Cardiac fibroblast (primary cell): ENCODE measurements around the gene SFI1.
A peak's percentile ranks its signal among the peaks of the same experiment; 100 is the strongest.

Source experiments
- DNase-seq, 2 donors: peaks; one replicate each; pipeline versions ENCODE4 v3.0.0 to v3.0.0-alpha.2; 2010; ENCODE audit warnings: low read depth in 2 of 2
- H3K4me3 ChIP-seq, 2 donors: replicated peaks in 1 of 2; 1 replicate in 1 of 2; 2 replicates in 1 of 2; pipeline ENCODE4 v1.5.1; 2011; ENCODE audit warnings: low read depth in 2 of 2, low read length in 2 of 2, mild to moderate bottlenecking in 2 of 2, moderate library complexity in 1 of 2
- CTCF ChIP-seq: IDR thresholded peaks from one replicate; pipeline ENCODE4 v1.5.1; 2011; ENCODE audit warnings: low read depth, mild to moderate bottlenecking, low read length, inconsistent platforms

SFI1 gene

GRCh38 chr22:31451709-31452571 is 44.4 kb upstream of the SFI1 start:
- no peak overlapping the region for H3K4me3 ChIP-seq
- peak; percentile 63 for TF ChIP-seq CTCF
- DNase-seq = peak; percentile 66 to 80

GRCh38 chr22:31461699-31462098 is 34.6 kb upstream of the SFI1 start:
- no peak overlapping the region for H3K4me3 ChIP-seq
- no peak for DNase-seq
- TF ChIP-seq CTCF = no peak

DNA sequence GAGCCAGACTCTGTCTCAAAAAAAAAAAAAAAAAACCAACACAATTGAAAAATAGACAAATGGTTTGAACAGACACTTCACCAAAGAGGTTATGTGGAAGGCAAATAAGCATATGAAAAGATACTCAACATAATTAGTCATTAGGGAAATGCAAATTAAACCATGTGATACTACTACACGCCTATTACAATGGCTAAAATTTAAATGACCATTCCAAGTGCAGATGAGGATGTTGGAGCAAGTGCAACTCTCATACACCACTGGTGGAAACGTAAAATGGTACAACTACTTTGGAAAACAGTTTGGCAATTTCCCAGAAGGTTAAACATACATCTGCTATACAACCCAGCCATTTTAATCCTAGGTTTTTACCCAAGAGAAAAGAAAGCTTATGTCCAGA is 31.0 kb upstream of the SFI1 start:
- DNase-seq = no peak
- no peak for TF ChIP-seq CTCF
- H3K4me3 ChIP-seq = no peak overlapping the region

DNA sequence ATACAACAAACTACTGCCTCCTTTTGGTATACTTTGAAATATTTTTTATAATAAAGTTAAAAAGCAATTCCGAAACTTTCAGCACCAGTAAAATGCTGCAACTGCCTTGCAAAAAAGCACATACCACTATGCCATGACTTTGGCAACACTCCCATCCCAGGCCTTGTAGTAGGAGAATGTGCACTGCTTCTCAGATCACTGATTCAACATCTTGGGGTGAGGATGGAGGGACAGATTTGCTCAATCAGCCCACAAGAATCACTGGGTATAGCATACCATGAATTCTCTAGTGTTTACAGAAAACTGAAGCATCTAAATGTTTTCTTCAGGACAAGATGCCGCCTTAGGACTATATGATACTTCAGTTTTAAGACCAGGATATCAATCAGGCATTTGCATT is 21.6 kb upstream of the SFI1 start:
- no peak for TF ChIP-seq CTCF
- H3K4me3 ChIP-seq = no peak overlapping the region
- peak; percentile 79 to 82 for DNase-seq

- no peak overlapping the region for H3K4me3 ChIP-seq
- no peak for DNase-seq
- no peak for TF ChIP-seq CTCF
These were observed 20.5 kb upstream of the SFI1 start for GRCh38 chr22:31475800-31476199.

DNA sequence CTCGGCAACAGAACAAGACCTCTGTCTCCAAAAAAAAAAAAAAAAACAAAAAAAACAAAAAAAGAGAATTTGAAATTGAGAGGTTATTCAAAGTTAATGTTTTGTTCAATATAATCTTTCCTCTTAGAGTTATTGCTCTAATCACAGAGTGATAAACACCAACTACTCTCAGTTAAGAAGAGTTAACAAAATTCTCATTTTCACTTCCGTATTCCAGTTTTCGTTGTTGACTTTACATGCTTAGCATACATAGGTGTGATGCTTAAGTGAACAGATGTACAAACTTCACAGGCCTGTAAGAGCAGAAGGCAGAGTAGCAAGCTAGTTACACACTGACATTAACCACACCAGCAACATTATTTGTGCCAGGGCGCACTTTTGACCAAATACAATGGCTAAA is 19.0 kb upstream of the SFI1 start:
- DNase-seq = no peak
- no peak for TF ChIP-seq CTCF
- H3K4me3 ChIP-seq = no peak overlapping the region
